Panc1 (cell line): ENCODE measurements around the gene HSF2. TPM values are rescaled to one million over a fixed set of nuclear protein-coding genes. Genes with fewer than 3 reads are reported as not detected.

Source experiments
- ATAC-seq: fragments of 200-7000 bp; cut with Tn5 transposase; 2 replicates; pipeline ENCODE4 v1.9.1; 2020; ENCODE audit warnings: mild to moderate bottlenecking, moderate library complexity
- BruUV-seq: library from RNA; stranded (reverse); fragments of 400-500 nt; replicated peaks from 2 replicates; lab custom pipeline; 2021; lab: Mats Ljungman, UMichigan
- CTCF ChIA-PET: fragments of 300-600 bp; sonication (Branson Sonifier 250); formaldehyde crosslinking; loops from one replicate; lab custom pipeline; 2022; ENCODE audit warnings: antibody characterized with exemption; lab: Charles Lee
- POLR2A ChIA-PET: fragments of 300-600 bp; sonication (Branson Sonifier 250); formaldehyde crosslinking; loops from one replicate; lab custom pipeline; 2022; ENCODE audit warnings: antibody characterized with exemption; lab: Charles Lee
- DNase-seq: peaks from one replicate; pipeline ENCODE4 v3.0.0-alpha.2; 2010; ENCODE audit warnings: low read depth, low spot score
- H3K27ac ChIP-seq: 2 replicates; pipeline ENCODE4 v1.5.1; 2011; ENCODE audit warnings: mild to moderate bottlenecking, low read length, inconsistent platforms
- H3K27me3 ChIP-seq: fragments of 200-500 bp; sonication (Bioruptor generic); 2 replicates; pipeline ENCODE4 v1.6.0; 2014; ENCODE audit warnings: low read length, inconsistent platforms; ENCODE audit not compliant: control insufficient read depth, insufficient read depth
- H3K36me3 ChIP-seq: fragments of 200-500 bp; sonication (Bioruptor generic); 2 replicates; pipeline ENCODE4 v1.5.1; 2014; ENCODE audit warnings: inconsistent platforms, mild to moderate bottlenecking, low read length, moderate library complexity; ENCODE audit not compliant: control insufficient read depth, insufficient read depth
- H3K4me1 ChIP-seq: 2 replicates; pipeline ENCODE4 v1.5.1; 2011; ENCODE audit warnings: inconsistent platforms, mild to moderate bottlenecking, low read length, moderate library complexity; ENCODE audit not compliant: control insufficient read depth, insufficient read depth
- H3K4me3 ChIP-seq, 2 experiments: 2 replicates each; pipeline ENCODE4 v1.5.1; 2011 to 2012; ENCODE audit warnings: low read depth in 2 of 2, low read length in 2 of 2, mild to moderate bottlenecking in 2 of 2, inconsistent platforms in 1 of 2, moderate library complexity in 1 of 2
- H3K9me3 ChIP-seq: fragments of 200-500 bp; sonication (Bioruptor generic); 2 replicates; pipeline ENCODE4 v1.5.1; 2014; ENCODE audit warnings: low read depth, mild to moderate bottlenecking, inconsistent platforms, low read length, moderate library complexity; ENCODE audit not compliant: control insufficient read depth, insufficient read depth
- CTCF ChIP-seq: fragments of 450-650 bp; IDR thresholded peaks from 2 replicates; pipeline ENCODE4 v1.5.1; 2017; ENCODE audit warnings: mild to moderate bottlenecking
- POLR2AphosphoS5 ChIP-seq: IDR thresholded peaks from 2 replicates; pipeline ENCODE4 v1.6.1; 2012; ENCODE audit warnings: mild to moderate bottlenecking, low read depth, low read length, moderate library complexity
- REST ChIP-seq, 2 experiments: IDR thresholded peaks; 2 replicates each; pipeline ENCODE4 v1.6.1; 2011 to 2012; ENCODE audit warnings: low read depth in 2 of 2, control low read depth in 1 of 2, low read length in 1 of 2, mild to moderate bottlenecking in 1 of 2, moderate library complexity in 1 of 2; ENCODE audit not compliant: insufficient read depth in 1 of 2
- SIN3A ChIP-seq: IDR thresholded peaks from 2 replicates; pipeline ENCODE4 v1.6.1; 2012; ENCODE audit warnings: low read depth, mild to moderate bottlenecking, low read length, moderate library complexity, borderline replicate concordance; ENCODE audit not compliant: insufficient read depth
- TCF7L2 ChIP-seq: IDR thresholded peaks from 2 replicates; pipeline ENCODE4 v1.6.1; 2011; ENCODE audit warnings: mild to moderate bottlenecking, low read depth, low read length, inconsistent platforms
- in situ Hi-C: cut with HindIII; loops from 2 replicates; pipeline ENCODE4 v1.10.0; 2016; ENCODE audit warnings: low sequenced_read_pairs, low pct_unique_long_range_greater_than_20kb
- intact Hi-C: fragments of 100-400 bp; cut with micrococcal nuclease; formaldehyde crosslinking; loops from one replicate; pipeline ENCODE4 v1.10.0; 2022; ENCODE audit not compliant: unreplicated experiment
- total RNA-seq: library from RNA; stranded (reverse); gene quantifications from one replicate; pipeline ENCODE4 v1.2.1, GENCODE V29; 2021; ENCODE audit not compliant: unreplicated experiment

HSF2 gene
- total RNA-seq, 1 experiment from 2014 or later = 21.1 TPM

GRCh38 chr6:122365775-122366403, 33.6 kb upstream of the HSF2 start:
- 0 out of 2 replicates have a peak, but pooled peaks cover 2% of the 10 kb centered on the region for H3K27me3 ChIP-seq
- ChIA-PET CTCF (no interaction called here), POLR2A (no interaction called here)
- no peaks in the 10 kb centered on the region for H3K9me3 ChIP-seq
- intact Hi-C loops = no loop called here
- BruUV-seq = no TSS peak
- DNase-seq = no peak
- H3K27ac ChIP-seq = no peak overlapping the region
- H3K4me1 ChIP-seq = no peaks in the 10 kb centered on the region
- TF ChIP-seq REST (IDR thresholded peaks at IDR 0.05; ENCODE audit: insufficient read depth in 1 of 2, low read depth in 2 of 2, low read length in 1 of 2) (no peak), TCF7L2 (no peak), POLR2AphosphoS5 (no peak), SIN3A (no peak), CTCF (no peak)
- ATAC-seq = no peak
- in situ Hi-C loops = no loop called here
- H3K36me3 ChIP-seq = no peaks in the 10 kb centered on the region
- no peak overlapping the region for H3K4me3 ChIP-seq

- intact Hi-C loops = no loop called here
- ChIA-PET POLR2A (no interaction called here), CTCF (no interaction called here)
- in situ Hi-C loops = no loop called here
- Histone ChIP-seq H3K27me3 (0 out of 2 replicates have a peak, but pooled peaks cover 2% of the 10 kb centered on the region), H3K27ac (no peak overlapping the region), H3K4me1 (no peaks in the 10 kb centered on the region), H3K36me3 (no peaks in the 10 kb centered on the region), H3K4me3 (no peak overlapping the region), H3K9me3 (no peaks in the 10 kb centered on the region)
- no peak for DNase-seq
- no peak for ATAC-seq
- TF ChIP-seq POLR2AphosphoS5 (no peak), REST (IDR thresholded peaks at IDR 0.05; ENCODE audit: insufficient read depth in 1 of 2, low read depth in 2 of 2, low read length in 1 of 2) (no peak), SIN3A (no peak), CTCF (no peak), TCF7L2 (no peak)
- no TSS peak for BruUV-seq
Observed at GRCh38 chr6:122367171-122367570, 32.3 kb upstream of the HSF2 start.
